ENCODE data around the gene NOL3. TPM values are rescaled to one million over a fixed set of nuclear protein-coding genes. Genes with fewer than 3 reads are reported as not detected.

Gene NOL3
- total RNA-seq, 4 donors from 2014 or later: 17.1 to 60.4 (median 41.3) TPM

- TF ChIP-seq, protein P1, sequence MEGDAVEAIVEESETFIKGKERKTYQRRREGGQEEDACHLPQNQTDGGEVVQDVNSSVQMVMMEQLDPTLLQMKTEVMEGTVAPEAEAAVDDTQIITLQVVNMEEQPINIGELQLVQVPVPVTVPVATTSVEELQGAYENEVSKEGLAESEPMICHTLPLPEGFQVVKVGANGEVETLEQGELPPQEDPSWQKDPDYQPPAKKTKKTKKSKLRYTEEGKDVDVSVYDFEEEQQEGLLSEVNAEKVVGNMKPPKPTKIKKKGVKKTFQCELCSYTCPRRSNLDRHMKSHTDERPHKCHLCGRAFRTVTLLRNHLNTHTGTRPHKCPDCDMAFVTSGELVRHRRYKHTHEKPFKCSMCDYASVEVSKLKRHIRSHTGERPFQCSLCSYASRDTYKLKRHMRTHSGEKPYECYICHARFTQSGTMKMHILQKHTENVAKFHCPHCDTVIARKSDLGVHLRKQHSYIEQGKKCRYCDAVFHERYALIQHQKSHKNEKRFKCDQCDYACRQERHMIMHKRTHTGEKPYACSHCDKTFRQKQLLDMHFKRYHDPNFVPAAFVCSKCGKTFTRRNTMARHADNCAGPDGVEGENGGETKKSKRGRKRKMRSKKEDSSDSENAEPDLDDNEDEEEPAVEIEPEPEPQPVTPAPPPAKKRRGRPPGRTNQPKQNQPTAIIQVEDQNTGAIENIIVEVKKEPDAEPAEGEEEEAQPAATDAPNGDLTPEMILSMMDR (IDR thresholded peaks at IDR 0.05): no peak
- DNase-seq (ENCODE audit: low spot score) (no peak), ATAC-seq (ENCODE audit: low FRiP score) (no peak)
Observed at GRCh38 chr16:67148656-67149275, 21.6 kb upstream of the NOL3 start.

GRCh38 chr16:67149276-67150046 lies 20.9 kb upstream of the NOL3 start:
- ATAC-seq (ENCODE audit: low FRiP score): no peak
- DNase-seq (ENCODE audit: low spot score): no peak
- TF ChIP-seq, protein P1 (IDR thresholded peaks at IDR 0.05): no peak

DNA sequence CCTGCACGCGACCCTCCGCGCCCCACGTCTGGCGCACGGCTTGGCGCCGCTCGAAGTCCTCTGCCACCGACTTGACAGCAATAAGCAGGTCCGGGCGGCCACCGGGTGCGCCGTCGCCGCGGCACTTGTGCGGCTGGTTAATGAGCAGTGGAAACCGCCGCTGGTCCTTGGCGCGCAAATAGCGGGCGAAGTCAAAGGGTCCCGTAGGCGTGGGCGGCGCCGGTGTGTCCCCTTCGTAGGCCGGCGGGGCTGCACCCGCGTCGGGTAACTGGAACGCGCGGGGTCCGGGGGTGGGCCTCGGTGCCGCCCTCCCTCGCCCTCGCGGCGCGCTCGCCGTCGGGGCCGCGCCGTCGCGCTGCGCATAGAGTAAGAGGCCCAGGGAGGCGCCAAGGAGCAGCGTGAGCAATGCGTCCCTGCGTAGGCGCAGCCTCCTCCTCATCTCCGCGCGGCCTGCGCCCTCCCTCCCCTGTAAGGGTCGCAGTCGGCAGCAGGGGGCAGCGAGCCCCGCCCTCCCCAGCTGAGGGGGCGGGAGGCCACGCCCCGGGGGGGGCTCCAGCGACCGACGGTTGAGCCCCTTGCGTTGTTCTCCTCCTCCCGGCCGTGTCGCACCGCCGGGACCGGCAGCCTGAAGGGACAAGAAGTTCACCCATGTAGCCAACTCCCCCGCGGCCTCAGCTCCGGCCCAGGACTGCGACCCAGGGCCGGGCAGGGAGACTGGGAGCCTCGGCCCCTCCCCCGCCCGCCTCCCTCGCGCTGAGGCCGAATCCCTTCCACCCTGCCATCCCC lies 20.1 kb upstream of the NOL3 start:
- DNase-seq (ENCODE audit: low spot score) (no peak), ATAC-seq (ENCODE audit: low FRiP score) (peak; percentile 50)
- TF ChIP-seq, protein P1 (IDR thresholded peaks at IDR 0.05): no peak

GRCh38 chr16:67150833-67151396 lies 19.4 kb upstream of the NOL3 start, which contains the start of gene B3GNT9:
TSS of gene B3GNT9 (minus strand) at chr16:67150998. CDS start at chr16:67150485, 513 bp downstream.
- ATAC-seq (ENCODE audit: low FRiP score): peak; percentile 73
- TF ChIP-seq, protein P1 (IDR thresholded peaks at IDR 0.05): no peak
- no peak for DNase-seq (ENCODE audit: low spot score)

DNA sequence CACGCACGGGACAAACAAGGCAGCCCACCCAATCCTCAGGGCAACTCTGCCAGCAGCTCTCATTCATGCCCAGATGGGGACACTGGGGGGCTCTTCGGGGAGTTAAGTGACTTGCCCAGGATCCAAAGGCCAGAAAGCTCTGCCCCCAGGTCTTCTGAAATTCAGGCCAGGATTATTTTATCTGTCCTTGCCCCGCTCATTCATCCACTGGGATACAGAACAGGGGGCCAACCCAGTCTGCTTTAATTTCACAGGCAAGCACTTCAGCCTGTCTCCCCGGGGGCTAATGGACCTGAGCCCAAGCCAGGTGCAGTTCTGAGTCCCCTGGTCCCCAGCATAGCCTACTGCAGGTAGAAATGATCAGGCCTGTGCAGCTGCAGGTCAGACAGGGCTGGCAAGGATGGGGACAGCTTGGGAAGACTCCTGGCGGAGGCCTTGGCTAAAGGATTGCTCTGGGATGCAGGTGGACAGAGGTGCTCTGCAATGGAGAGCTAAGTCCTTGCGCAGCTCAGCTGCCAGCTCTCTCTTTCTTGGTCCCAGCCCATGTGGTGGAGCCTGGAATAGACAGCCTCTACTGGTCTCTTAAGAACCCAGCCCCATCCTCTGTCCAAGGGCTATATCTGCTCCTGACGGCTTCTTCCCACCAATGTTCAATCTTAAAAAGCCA lies 18.8 kb upstream of the NOL3 start:
- TF ChIP-seq, protein P1 (IDR thresholded peaks at IDR 0.05): no peak
- DNase-seq (ENCODE audit: low spot score): no peak
- no peak for ATAC-seq (ENCODE audit: low FRiP score)

- ATAC-seq (ENCODE audit: low FRiP score): no peak
- TF ChIP-seq, protein P1 (IDR thresholded peaks at IDR 0.05): no peak
- DNase-seq (ENCODE audit: low spot score): no peak
Observed at GRCh38 chr16:67154578-67155294, 15.6 kb upstream of the NOL3 start.

Data from omental fat pad (tissue), 4 donors.